ENCODE data around the gene CDC27.
"Not testable (repeated sequence)": the region's sequence is repeated elsewhere in the genome, so short reads cannot be mapped to it uniquely, and the experiment has no call there.

The CDC27 gene

GRCh38 chr17:47190243-47190642 lies 1.1 kb upstream of the CDC27 start:
- no peak for DNase-seq

- DNase-seq, result no peak
Observed at GRCh38 chr17:47189732-47190237, 690 bp upstream of the CDC27 start.

GRCh38 chr17:47188271-47188875 lies 722 bp downstream of the CDC27 start:
- DNase-seq, result peak; percentile 23

- DNase-seq, result no peak
Observed at GRCh38 chr17:47184681-47185080, 4.4 kb downstream of the CDC27 start.

- not testable (repeated sequence) for DNase-seq
Observed at GRCh38 chr17:47180988-47181387, 8.1 kb downstream of the CDC27 start.

GRCh38 chr17:47180337-47180736 lies 8.8 kb downstream of the CDC27 start:
- no peak for DNase-seq

GRCh38 chr17:47179141-47179540 lies 10.0 kb downstream of the CDC27 start:
- DNase-seq, result no peak

GRCh38 chr17:47177261-47177660 lies 11.8 kb downstream of the CDC27 start:
- no peak for DNase-seq

GRCh38 chr17:47176389-47176826 lies 12.7 kb downstream of the CDC27 start:
- DNase-seq, result no peak

GRCh38 chr17:47174823-47175222 lies 14.3 kb downstream of the CDC27 start:
- DNase-seq, result not testable (repeated sequence)

GRCh38 chr17:47172696-47173565 lies 16.2 kb downstream of the CDC27 start:
- no peak for DNase-seq

GRCh38 chr17:47170710-47171109 lies 18.4 kb downstream of the CDC27 start:
- DNase-seq, result no peak

GRCh38 chr17:47168896-47169295 lies 20.2 kb downstream of the CDC27 start:
- DNase-seq, result not testable (repeated sequence)

- not testable (repeated sequence) for DNase-seq
Observed at GRCh38 chr17:47166854-47167253, 22.2 kb downstream of the CDC27 start.

- no peak for DNase-seq
Observed at GRCh38 chr17:47165137-47165536, 24.0 kb downstream of the CDC27 start.

GRCh38 chr17:47164263-47164662 lies 24.8 kb downstream of the CDC27 start:
- DNase-seq, result no peak

- no peak for DNase-seq
Observed at GRCh38 chr17:47162013-47162622, 27.0 kb downstream of the CDC27 start.

- DNase-seq, result no peak
Observed at GRCh38 chr17:47159315-47159714, 29.8 kb downstream of the CDC27 start.

GRCh38 chr17:47145351-47145750 lies 43.7 kb downstream of the CDC27 start:
- DNase-seq, result no peak

GRCh38 chr17:47135235-47135634 lies 53.9 kb downstream of the CDC27 start:
- no peak for DNase-seq

- DNase-seq, result not testable (repeated sequence)
Observed at GRCh38 chr17:47134354-47134753, 54.7 kb downstream of the CDC27 start.

- no peak for DNase-seq
Observed at GRCh38 chr17:47131761-47132160, 57.3 kb downstream of the CDC27 start.

GRCh38 chr17:47126835-47127234 lies 62.3 kb downstream of the CDC27 start:
- DNase-seq, result not testable (repeated sequence)

- not testable (repeated sequence) for DNase-seq
Observed at GRCh38 chr17:47123262-47123661, 65.8 kb downstream of the CDC27 start.
